Measurements from ENCODE around the gene CXCR1. TPM values are rescaled to one million over a fixed set of nuclear protein-coding genes. Genes with fewer than 3 reads are reported as not detected.
A peak's percentile ranks its signal among the peaks of the same experiment; 100 is the strongest.

The CXCR1 gene
- total and polyA plus RNA-seq, 4 donors = 0.20 to 3.5 (median 1.2) TPM

DNA sequence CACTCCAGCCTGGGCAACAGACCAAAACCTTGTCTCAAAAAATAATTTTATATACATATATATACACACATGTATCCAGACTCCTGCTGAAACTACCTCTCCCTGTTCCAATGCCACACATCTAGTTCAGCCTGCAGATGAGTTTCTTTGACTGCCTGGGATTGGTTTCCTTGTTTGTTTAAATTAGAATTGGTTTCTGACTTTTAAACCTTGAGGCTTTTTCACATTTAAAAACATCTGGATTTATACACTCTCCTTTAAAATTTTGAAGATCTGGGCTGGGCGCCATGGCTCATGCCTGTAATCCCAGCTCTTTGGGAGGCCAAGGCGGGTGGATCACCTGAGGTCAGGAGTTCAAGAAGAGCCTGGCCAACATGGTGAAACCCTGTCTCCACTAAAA, 21.8 kb upstream of the CXCR1 start:
- H3K27ac ChIP-seq (ENCODE audit: low read depth in 1 of 2, low read length in 2 of 2) = no peak overlapping the region
- H3K9me3 ChIP-seq (ENCODE audit: control insufficient read depth, low read length) = no peaks in the 10 kb centered on the region
- intact Hi-C loops (cut with DNase I) = loop anchor here (5.0 to 10.0 kb wide), 4 partner anchors 69 to 279 kb away; partner anchors contain the start of gene CTDSP1 (in 1 of the 2)
- no peak overlapping the region for H3K4me3 ChIP-seq (ENCODE audit: low read length in 2 of 2)
- DNase-seq (no peak), ATAC-seq (ENCODE audit: low FRiP score) (no peak)
- no peaks in the 10 kb centered on the region for H3K27me3 ChIP-seq (ENCODE audit: control insufficient read depth in 1 of 2, insufficient read depth in 2 of 2, low read length in 1 of 2)
- H3K36me3 ChIP-seq (ENCODE audit: control insufficient read depth in 1 of 2, insufficient read depth in 2 of 2, low read length in 1 of 2) = no peaks in the 10 kb centered on the region
- WGBS, 2 donors = 95 to 96% methylated on average over 2 of the region's 2 CpGs
- H3K4me1 ChIP-seq (ENCODE audit: control insufficient read depth in 1 of 2, insufficient read depth in 2 of 2, low read length in 2 of 2) = peaks cover 0 to 3% of the 10 kb centered on the region in 2 donors

GRCh38 chr2:218187296-218188015, 20.7 kb upstream of the CXCR1 start:
- intact Hi-C loops (cut with DNase I) = loop anchor here (5.0 to 10.0 kb wide), 4 partner anchors 70 to 280 kb away; partner anchors contain the start of gene CTDSP1 (in 1 of the 2)
- 8 to 18% methylated on average over 4 of the region's 4 CpGs for WGBS, 2 donors
- no peaks in the 10 kb centered on the region for H3K27me3 ChIP-seq (ENCODE audit: control insufficient read depth in 1 of 2, insufficient read depth in 2 of 2, low read length in 1 of 2)
- DNase-seq (no peak), ATAC-seq (ENCODE audit: low FRiP score) (peak; percentile 12)
- no peaks in the 10 kb centered on the region for H3K36me3 ChIP-seq (ENCODE audit: control insufficient read depth in 1 of 2, insufficient read depth in 2 of 2, low read length in 1 of 2)
- H3K4me1 ChIP-seq (ENCODE audit: control insufficient read depth in 1 of 2, insufficient read depth in 2 of 2, low read length in 2 of 2) = peaks cover 0 to 3% of the 10 kb centered on the region in 2 donors
- peak overlapping the region in 1 of 2 donors; percentile 39 for H3K27ac ChIP-seq (ENCODE audit: low read depth in 1 of 2, low read length in 2 of 2)
- no peak overlapping the region for H3K4me3 ChIP-seq (ENCODE audit: low read length in 2 of 2)
- no peaks in the 10 kb centered on the region for H3K9me3 ChIP-seq (ENCODE audit: control insufficient read depth, low read length)

DNA sequence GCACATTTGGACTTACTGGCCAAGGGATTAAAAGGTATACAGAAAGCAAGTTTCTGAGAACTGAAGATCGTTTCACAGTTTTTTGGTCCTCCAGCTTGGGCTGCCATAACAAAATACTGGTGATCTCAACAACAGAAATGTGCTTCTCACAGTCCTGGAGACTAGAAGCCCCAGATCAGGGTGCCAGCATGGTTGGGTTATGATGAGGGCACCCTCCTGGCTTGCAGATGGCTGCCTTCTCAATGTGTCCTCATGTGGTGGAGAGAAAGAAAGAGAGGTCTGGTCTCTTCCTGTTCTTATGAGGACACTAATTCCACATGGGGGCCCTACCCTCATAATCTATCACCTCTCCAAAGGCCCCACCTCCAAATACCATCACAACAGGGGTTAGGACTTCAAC, 20.1 kb upstream of the CXCR1 start:
- ATAC-seq (ENCODE audit: low FRiP score) = peak; percentile 19
- no peak for DNase-seq
- WGBS, 2 donors = 53 to 66% methylated on average over 1 of the region's 1 CpG
- Histone ChIP-seq H3K36me3 (ENCODE audit: control insufficient read depth in 1 of 2, insufficient read depth in 2 of 2, low read length in 1 of 2) (no peaks in the 10 kb centered on the region), H3K27me3 (ENCODE audit: control insufficient read depth in 1 of 2, insufficient read depth in 2 of 2, low read length in 1 of 2) (no peaks in the 10 kb centered on the region), H3K27ac (ENCODE audit: low read depth in 1 of 2, low read length in 2 of 2) (peak overlapping the region in 1 of 2 donors; percentile 29), H3K9me3 (ENCODE audit: control insufficient read depth, low read length) (no peaks in the 10 kb centered on the region), H3K4me3 (ENCODE audit: low read length in 2 of 2) (no peak overlapping the region), H3K4me1 (ENCODE audit: control insufficient read depth in 1 of 2, insufficient read depth in 2 of 2, low read length in 2 of 2) (peaks cover 0 to 3% of the 10 kb centered on the region in 2 donors)
- intact Hi-C loops (cut with DNase I) = loop anchor here (5.0 to 10.0 kb wide), 4 partner anchors 70 to 280 kb away; partner anchors contain the start of gene CTDSP1 (in 1 of the 2)

GRCh38 chr2:218186355-218186766, 19.6 kb upstream of the CXCR1 start:
- Histone ChIP-seq H3K36me3 (ENCODE audit: control insufficient read depth in 1 of 2, insufficient read depth in 2 of 2, low read length in 1 of 2) (no peaks in the 10 kb centered on the region), H3K27ac (ENCODE audit: low read depth in 1 of 2, low read length in 2 of 2) (no peak overlapping the region), H3K27me3 (ENCODE audit: control insufficient read depth in 1 of 2, insufficient read depth in 2 of 2, low read length in 1 of 2) (no peaks in the 10 kb centered on the region), H3K4me1 (ENCODE audit: control insufficient read depth in 1 of 2, insufficient read depth in 2 of 2, low read length in 2 of 2) (peaks cover 0 to 3% of the 10 kb centered on the region in 2 donors), H3K4me3 (ENCODE audit: low read length in 2 of 2) (no peak overlapping the region), H3K9me3 (ENCODE audit: control insufficient read depth, low read length) (no peaks in the 10 kb centered on the region)
- intact Hi-C loops (cut with DNase I) = loop anchor here (5.0 to 10.0 kb wide), 4 partner anchors 71 to 281 kb away; partner anchors contain the start of gene CTDSP1 (in 1 of the 2)
- DNase-seq = peak; percentile 70 to 83
- 38 to 40% methylated on average over 8 of the region's 8 CpGs for WGBS, 2 donors
- peak; percentile 89 for ATAC-seq (ENCODE audit: low FRiP score)

DNA sequence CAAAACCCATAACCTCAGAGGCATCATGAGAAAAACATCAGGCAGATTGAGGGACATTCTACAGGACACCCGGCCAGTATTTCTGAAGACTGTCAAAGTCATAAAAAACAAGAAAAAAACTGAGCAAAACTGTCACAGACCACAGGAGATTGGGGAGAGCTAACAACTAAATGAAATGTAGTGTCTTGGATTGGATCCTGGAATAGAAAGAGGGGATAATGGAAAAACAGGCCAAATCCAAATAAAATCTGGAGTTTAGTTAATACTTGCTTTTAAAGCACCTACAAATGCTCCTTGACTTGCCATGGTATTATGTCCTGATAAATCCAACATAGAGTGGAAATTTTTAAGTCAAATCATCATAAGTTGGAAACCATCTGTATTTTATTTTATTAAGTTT, 17.6 kb upstream of the CXCR1 start:
- ATAC-seq (ENCODE audit: low FRiP score) (no peak), DNase-seq (no peak)
- Histone ChIP-seq H3K4me3 (ENCODE audit: low read length in 2 of 2) (no peak overlapping the region), H3K27ac (ENCODE audit: low read depth in 1 of 2, low read length in 2 of 2) (no peak overlapping the region), H3K4me1 (ENCODE audit: control insufficient read depth in 1 of 2, insufficient read depth in 2 of 2, low read length in 2 of 2) (peaks cover 0 to 3% of the 10 kb centered on the region in 2 donors), H3K27me3 (ENCODE audit: control insufficient read depth in 1 of 2, insufficient read depth in 2 of 2, low read length in 1 of 2) (no peaks in the 10 kb centered on the region), H3K36me3 (ENCODE audit: control insufficient read depth in 1 of 2, insufficient read depth in 2 of 2, low read length in 1 of 2) (no peaks in the 10 kb centered on the region), H3K9me3 (ENCODE audit: control insufficient read depth, low read length) (no peaks in the 10 kb centered on the region)
- intact Hi-C loops (cut with DNase I) = loop anchor here in 1 of 2 donors (10.0 kb wide), 1 partner anchor 210 kb away; the partner anchor contains the start of gene CTDSP1
- WGBS, 2 donors = 91 to 92% methylated on average over 1 of the region's 1 CpG

DNA sequence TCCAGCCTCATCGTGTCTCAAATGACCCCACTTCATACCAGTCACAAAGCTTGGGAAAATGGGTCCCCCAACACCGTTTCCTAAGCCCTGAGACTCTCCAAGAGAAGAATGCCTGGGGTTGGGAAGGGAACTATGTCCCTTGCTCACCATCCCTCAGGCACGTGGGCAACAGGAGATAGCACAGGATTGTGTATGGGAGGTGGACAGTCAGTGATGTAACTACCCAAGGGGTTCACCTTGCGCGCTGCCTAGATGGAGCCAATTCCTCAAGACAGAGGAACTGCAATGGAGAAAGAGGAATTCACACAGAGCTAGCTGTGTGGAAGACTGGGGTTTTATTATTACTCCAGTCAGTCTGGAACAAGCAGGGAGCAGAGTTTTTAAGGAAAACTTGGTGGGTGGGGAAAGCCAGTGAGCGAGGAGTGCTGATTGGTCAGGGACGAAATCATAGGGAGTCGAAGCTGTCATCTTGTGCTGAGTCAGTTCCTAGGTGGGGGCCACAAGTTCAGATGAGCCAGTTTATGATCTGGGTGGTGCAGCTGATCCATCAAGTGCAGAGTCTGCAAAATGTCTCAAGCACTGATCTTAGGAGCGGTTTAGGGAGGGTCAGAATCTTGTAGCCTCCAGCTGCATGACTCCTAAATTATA, 13.8 kb upstream of the CXCR1 start:
- H3K9me3 ChIP-seq (ENCODE audit: control insufficient read depth, low read length) = no peaks in the 10 kb centered on the region
- ATAC-seq (ENCODE audit: low FRiP score) = no peak
- WGBS, 2 donors = 65 to 72% methylated on average over 9 of the region's 9 CpGs
- intact Hi-C loops (cut with DNase I) = loop anchor here in 1 of 2 donors (10.0 kb wide), 1 partner anchor 214 kb away; the partner anchor contains the start of gene CTDSP1
- H3K36me3 ChIP-seq (ENCODE audit: control insufficient read depth in 1 of 2, insufficient read depth in 2 of 2, low read length in 1 of 2) = no peaks in the 10 kb centered on the region
- no peaks in the 10 kb centered on the region for H3K27me3 ChIP-seq (ENCODE audit: control insufficient read depth in 1 of 2, insufficient read depth in 2 of 2, low read length in 1 of 2)
- H3K27ac ChIP-seq (ENCODE audit: low read depth in 1 of 2, low read length in 2 of 2) = no peak overlapping the region
- H3K4me1 ChIP-seq (ENCODE audit: control insufficient read depth in 1 of 2, insufficient read depth in 2 of 2, low read length in 2 of 2) = no peaks in the 10 kb centered on the region
- no peak overlapping the region for H3K4me3 ChIP-seq (ENCODE audit: low read length in 2 of 2)
- no peak for DNase-seq

DNA sequence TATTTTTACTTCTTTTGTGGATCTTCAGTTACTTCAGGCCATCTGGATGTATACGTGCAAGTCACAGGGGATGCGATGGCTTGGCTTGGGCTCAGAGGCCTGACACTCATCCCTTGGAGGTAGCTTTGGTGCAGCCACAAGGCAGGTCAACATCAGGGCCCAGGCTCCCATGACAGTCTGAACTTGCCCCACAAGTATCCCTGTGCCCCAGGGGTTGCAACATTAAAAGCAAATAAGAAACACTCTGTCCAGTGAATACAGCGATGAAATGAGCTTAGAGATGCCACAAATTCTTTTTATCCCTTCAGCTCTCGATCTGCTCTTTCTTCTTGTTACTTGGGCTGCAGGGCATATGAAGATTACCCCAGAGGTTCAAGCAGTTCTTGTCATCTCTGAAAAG, 13.0 kb upstream of the CXCR1 start:
- DNase-seq (no peak), ATAC-seq (ENCODE audit: low FRiP score) (no peak)
- Histone ChIP-seq H3K4me1 (ENCODE audit: control insufficient read depth in 1 of 2, insufficient read depth in 2 of 2, low read length in 2 of 2) (no peaks in the 10 kb centered on the region), H3K27me3 (ENCODE audit: control insufficient read depth in 1 of 2, insufficient read depth in 2 of 2, low read length in 1 of 2) (no peaks in the 10 kb centered on the region), H3K36me3 (ENCODE audit: control insufficient read depth in 1 of 2, insufficient read depth in 2 of 2, low read length in 1 of 2) (no peaks in the 10 kb centered on the region), H3K27ac (ENCODE audit: low read depth in 1 of 2, low read length in 2 of 2) (no peak overlapping the region), H3K4me3 (ENCODE audit: low read length in 2 of 2) (no peak overlapping the region), H3K9me3 (ENCODE audit: control insufficient read depth, low read length) (no peaks in the 10 kb centered on the region)
- intact Hi-C loops (cut with DNase I) = loop anchor here in 1 of 2 donors (10.0 kb wide), 1 partner anchor 215 kb away; the partner anchor contains the start of gene CTDSP1
- 90 to 91% methylated on average over 4 of the region's 4 CpGs for WGBS, 2 donors

- H3K4me3 ChIP-seq (ENCODE audit: low read length in 2 of 2) = no peak overlapping the region
- 77 to 89% methylated on average over 2 of the region's 2 CpGs for WGBS, 2 donors
Measured at GRCh38 chr2:218172845-218173244, 6.1 kb upstream of the CXCR1 start.

More at GRCh38 chr2:218172845-218173244, 6.1 kb upstream of the CXCR1 start:
- no peaks in the 10 kb centered on the region for H3K36me3 ChIP-seq (ENCODE audit: control insufficient read depth in 1 of 2, insufficient read depth in 2 of 2, low read length in 1 of 2)
- no peak for ATAC-seq (ENCODE audit: low FRiP score)
- no peaks in the 10 kb centered on the region for H3K9me3 ChIP-seq (ENCODE audit: control insufficient read depth, low read length)
- no peak for DNase-seq
- no peaks in the 10 kb centered on the region for H3K27me3 ChIP-seq (ENCODE audit: control insufficient read depth in 1 of 2, insufficient read depth in 2 of 2, low read length in 1 of 2)
- H3K27ac ChIP-seq (ENCODE audit: low read depth in 1 of 2, low read length in 2 of 2) = no peak overlapping the region
- intact Hi-C loops (cut with DNase I) = no loop called here
- no peaks in the 10 kb centered on the region for H3K4me1 ChIP-seq (ENCODE audit: control insufficient read depth in 1 of 2, insufficient read depth in 2 of 2, low read length in 2 of 2)
